Measurements from ENCODE around the gene SMAD4. TPM values are rescaled to one million over a fixed set of nuclear protein-coding genes. Genes with fewer than 3 reads are reported as not detected.

SMAD4 gene
- total and polyA plus RNA-seq, 2 donors (not counting 3 experiments of a cell fraction or from before 2014, with no cell fraction given), result 63.5 to 82.8 TPM

- Histone ChIP-seq H3K4me2 (ENCODE audit: insufficient read depth, low read length) (no peak overlapping the region), H3K79me2 (ENCODE audit: control insufficient read depth, insufficient read depth, low read length) (peaks cover 25% of the 10 kb centered on the region), H3K27ac (ENCODE audit: insufficient read depth, low read depth, low read length) (no peak overlapping the region), H3K36me3 (ENCODE audit: control insufficient read depth in 2 of 2, extremely low read depth in 1 of 2, insufficient read depth in 2 of 2, low read length in 2 of 2) (peaks cover 2 to 11% of the 10 kb centered on the region in 2 experiments), H3K27me3 (ENCODE audit: control insufficient read depth in 2 of 2, insufficient read depth in 2 of 2, low read length in 2 of 2) (no peaks in the 10 kb centered on the region), H3K9ac (replicated peaks; ENCODE audit: extremely low read depth, insufficient read depth, low read length) (no peak overlapping the region), H2AFZ (ENCODE audit: low read depth, low read length) (no peak overlapping the region), H4K20me1 (replicated peaks; ENCODE audit: control insufficient read depth, extremely low read depth, insufficient read depth, low read length) (no peaks in the 10 kb centered on the region), H3K4me1 (ENCODE audit: control insufficient read depth, extremely low read depth, insufficient read depth, low read length) (no peaks in the 10 kb centered on the region), H3K9me1 (replicated peaks; ENCODE audit: control insufficient read depth, extremely low read depth, insufficient read depth, low read length) (no peaks in the 10 kb centered on the region), H3K9me3 (replicated peaks; ENCODE audit: control insufficient read depth, insufficient read depth, low read length) (no peaks in the 10 kb centered on the region), H3K4me3 (replicated peaks in 1 of 3; ENCODE audit: insufficient read depth in 1 of 3, low read depth in 1 of 3, low read length in 3 of 3) (no peak overlapping the region)
- POLR2A ChIA-PET, result no interaction called here
- intact Hi-C loops (cut with micrococcal nuclease), result no loop called here
- no TSS peak for BruUV-seq (replicated peaks)
- TF ChIP-seq CTCF (IDR thresholded peaks at IDR 0.05; ENCODE audit: extremely low read depth in 1 of 2, insufficient read depth in 1 of 2, low read depth in 1 of 2, low read length in 2 of 2) (no peak), POLR2A (IDR thresholded peaks at IDR 0.05; ENCODE audit: low read depth, low read length) (no peak), EZH2 (IDR thresholded peaks at IDR 0.05; ENCODE audit: borderline replicate concordance, low read depth, low read length, severe bottlenecking) (no peak), POLR2AphosphoS5 (IDR thresholded peaks at IDR 0.05; ENCODE audit: insufficient read depth, low read depth, low read length) (no peak), MYC (IDR thresholded peaks at IDR 0.05; ENCODE audit: low read depth, low read length) (no peak)
- DNase-seq (ENCODE audit: low read depth, low spot score) (no peak), FAIRE-seq (no peak)
- CTCF ChIA-PET, result no interaction called here
- dilution Hi-C loops (cut with MboI; ENCODE audit: extremely low pct_ligation_motif_present, low sequenced_read_pairs), result no loop called here
Observed at GRCh38 chr18:51054764-51055163, 24.8 kb downstream of the SMAD4 start.

GRCh38 chr18:51059969-51060368, 30.0 kb downstream of the SMAD4 start:
- no TSS peak for BruUV-seq (replicated peaks)
- Histone ChIP-seq H2AFZ (ENCODE audit: low read depth, low read length) (no peak overlapping the region), H3K9ac (replicated peaks; ENCODE audit: extremely low read depth, insufficient read depth, low read length) (no peak overlapping the region), H3K9me1 (replicated peaks; ENCODE audit: control insufficient read depth, extremely low read depth, insufficient read depth, low read length) (no peaks in the 10 kb centered on the region), H4K20me1 (replicated peaks; ENCODE audit: control insufficient read depth, extremely low read depth, insufficient read depth, low read length) (no peaks in the 10 kb centered on the region), H3K36me3 (ENCODE audit: control insufficient read depth in 2 of 2, extremely low read depth in 1 of 2, insufficient read depth in 2 of 2, low read length in 2 of 2) (peaks cover 0 to 11% of the 10 kb centered on the region in 2 experiments), H3K4me3 (replicated peaks in 1 of 3; ENCODE audit: insufficient read depth in 1 of 3, low read depth in 1 of 3, low read length in 3 of 3) (no peak overlapping the region), H3K27me3 (ENCODE audit: control insufficient read depth in 2 of 2, insufficient read depth in 2 of 2, low read length in 2 of 2) (no peaks in the 10 kb centered on the region), H3K4me2 (ENCODE audit: insufficient read depth, low read length) (no peak overlapping the region), H3K79me2 (ENCODE audit: control insufficient read depth, insufficient read depth, low read length) (peaks cover 13% of the 10 kb centered on the region), H3K9me3 (replicated peaks; ENCODE audit: control insufficient read depth, insufficient read depth, low read length) (no peaks in the 10 kb centered on the region), H3K27ac (ENCODE audit: insufficient read depth, low read depth, low read length) (no peak overlapping the region), H3K4me1 (ENCODE audit: control insufficient read depth, extremely low read depth, insufficient read depth, low read length) (no peaks in the 10 kb centered on the region)
- POLR2A ChIA-PET, result no interaction called here
- FAIRE-seq, result no peak
- no peak for DNase-seq (ENCODE audit: low read depth, low spot score)
- dilution Hi-C loops (cut with MboI; ENCODE audit: extremely low pct_ligation_motif_present, low sequenced_read_pairs) (no loop called here), intact Hi-C loops (cut with micrococcal nuclease) (no loop called here)
- TF ChIP-seq GATA2 (IDR thresholded peaks at IDR 0.05; ENCODE audit: insufficient read depth, insufficient read length, low read depth, low read length), result no peak
- TF ChIP-seq FOS (IDR thresholded peaks at IDR 0.05; ENCODE audit: borderline replicate concordance, insufficient read depth, low read length), result no peak
- no peak for TF ChIP-seq POLR2AphosphoS5 (IDR thresholded peaks at IDR 0.05; ENCODE audit: insufficient read depth, low read depth, low read length)
- CTCF ChIA-PET, result interaction anchor here (1.3 to 2.3 kb wide), 2 partner anchors 9 to 10 kb away, joined by 4 to 9 read pairs; no protein-coding TSS in a partner anchor
